ENCODE measurements around the gene GPR153. TPM values are rescaled to one million over a fixed set of nuclear protein-coding genes. Genes with fewer than 3 reads are reported as not detected.
A peak's percentile ranks its signal among the peaks of the same experiment; 100 is the strongest.

GPR153 gene
- 5.2 and 6.6 TPM in 2 replicates for polyA plus RNA-seq (2012; rRNA removed)
- polyA plus RNA-seq (2012; cell fraction: cytosol; rRNA removed), result 2.3 and 4.2 TPM in 2 replicates
- polyA plus RNA-seq (2012; cell fraction: nucleus; rRNA removed), result 13.1 and 18.0 TPM in 2 replicates

DNA sequence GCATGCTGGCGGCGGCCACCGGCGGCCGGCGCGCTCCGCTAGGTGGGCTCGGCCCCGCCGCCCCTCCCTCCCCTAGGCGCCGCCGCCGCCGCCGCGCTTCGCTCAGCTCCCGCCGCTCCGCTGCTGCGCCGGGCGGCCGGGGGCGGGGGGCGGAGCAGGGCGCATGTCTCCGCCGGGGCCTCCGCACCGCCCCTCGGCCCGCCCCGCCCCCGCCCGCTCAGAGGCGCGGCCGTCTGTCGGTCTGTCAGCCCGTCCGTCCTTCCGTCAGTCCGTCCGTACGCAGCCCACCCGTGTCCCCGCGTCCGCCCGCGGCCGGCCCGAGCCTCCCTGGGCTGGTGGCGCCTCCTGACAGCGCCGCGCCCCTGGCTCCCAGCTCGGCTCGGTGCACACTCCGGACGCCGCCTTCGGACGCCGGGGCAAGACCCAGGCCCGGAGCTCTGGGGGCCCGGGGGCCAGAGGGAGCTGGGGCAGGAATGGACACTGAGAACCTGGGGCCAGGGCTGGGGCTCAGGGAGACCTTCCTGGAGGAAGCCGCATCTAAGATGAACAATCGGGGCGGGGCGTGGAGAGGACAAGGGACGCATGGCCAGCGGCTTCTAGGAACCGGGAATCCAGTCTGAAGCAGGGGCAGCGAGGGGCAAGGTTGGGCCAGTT lies at the start of gene GPR153:
TSS of gene GPR153 (minus strand) at position 138 of the 654 bp plus-strand sequence. CDS start 6,193 bp downstream, outside the sequence.
- no peak within 1 kb of the TSS for H3K9ac ChIP-seq
- H3K4me1 ChIP-seq (ENCODE audit: control insufficient read depth in 1 of 2, insufficient read depth in 2 of 2, low read depth in 1 of 2, low read length in 1 of 2), result peaks cover 0 to 27% of the 10 kb centered on the region in 2 experiments; a peak in 1 of 4 replicates
- DNase-seq, result peak; percentile 90
- peak within 1 kb of the TSS; percentile 57 to 63 for H3K4me3 ChIP-seq (ENCODE audit: low read depth in 2 of 2, low read length in 1 of 2)
- H3K4me2 ChIP-seq, result peak within 1 kb of the TSS; percentile 81; the same call in 1 of the 2 replicates
- no peaks in the 10 kb centered on the region for H3K36me3 ChIP-seq (replicated peaks in 1 of 2; ENCODE audit: control insufficient read depth in 1 of 2, insufficient read depth in 2 of 2, low read length in 1 of 2)
- CTCF ChIA-PET, result interaction anchor here (1.0 to 1.3 kb wide), 5 partner anchors 14 to 180 kb away, joined by 4 read pairs; no protein-coding TSS in a partner anchor
- no peaks in the 10 kb centered on the region for H3K27me3 ChIP-seq (ENCODE audit: insufficient read depth)
- H3K9me2 ChIP-seq, result no peaks in the 10 kb centered on the region
- TF ChIP-seq, protein P1, sequence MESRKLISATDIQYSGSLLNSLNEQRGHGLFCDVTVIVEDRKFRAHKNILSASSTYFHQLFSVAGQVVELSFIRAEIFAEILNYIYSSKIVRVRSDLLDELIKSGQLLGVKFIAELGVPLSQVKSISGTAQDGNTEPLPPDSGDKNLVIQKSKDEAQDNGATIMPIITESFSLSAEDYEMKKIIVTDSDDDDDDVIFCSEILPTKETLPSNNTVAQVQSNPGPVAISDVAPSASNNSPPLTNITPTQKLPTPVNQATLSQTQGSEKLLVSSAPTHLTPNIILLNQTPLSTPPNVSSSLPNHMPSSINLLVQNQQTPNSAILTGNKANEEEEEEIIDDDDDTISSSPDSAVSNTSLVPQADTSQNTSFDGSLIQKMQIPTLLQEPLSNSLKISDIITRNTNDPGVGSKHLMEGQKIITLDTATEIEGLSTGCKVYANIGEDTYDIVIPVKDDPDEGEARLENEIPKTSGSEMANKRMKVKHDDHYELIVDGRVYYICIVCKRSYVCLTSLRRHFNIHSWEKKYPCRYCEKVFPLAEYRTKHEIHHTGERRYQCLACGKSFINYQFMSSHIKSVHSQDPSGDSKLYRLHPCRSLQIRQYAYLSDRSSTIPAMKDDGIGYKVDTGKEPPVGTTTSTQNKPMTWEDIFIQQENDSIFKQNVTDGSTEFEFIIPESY (IDR thresholded peaks at IDR 0.05; ENCODE audit: borderline replicate concordance, low read depth), result no peak
- peak; percentile 37; the same call in 1 of the 2 replicates for TF ChIP-seq NRF1 (IDR thresholded peaks at IDR 0.05; ENCODE audit: low read depth, low read length)
- TF ChIP-seq, protein P2, sequence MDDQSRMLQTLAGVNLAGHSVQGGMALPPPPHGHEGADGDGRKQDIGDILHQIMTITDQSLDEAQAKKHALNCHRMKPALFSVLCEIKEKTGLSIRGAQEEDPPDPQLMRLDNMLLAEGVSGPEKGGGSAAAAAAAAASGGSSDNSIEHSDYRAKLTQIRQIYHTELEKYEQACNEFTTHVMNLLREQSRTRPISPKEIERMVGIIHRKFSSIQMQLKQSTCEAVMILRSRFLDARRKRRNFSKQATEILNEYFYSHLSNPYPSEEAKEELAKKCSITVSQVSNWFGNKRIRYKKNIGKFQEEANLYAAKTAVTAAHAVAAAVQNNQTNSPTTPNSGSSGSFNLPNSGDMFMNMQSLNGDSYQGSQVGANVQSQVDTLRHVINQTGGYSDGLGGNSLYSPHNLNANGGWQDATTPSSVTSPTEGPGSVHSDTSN (IDR thresholded peaks at IDR 0.05), result 0 out of 2 replicates have a peak, but pooled peaks have one; percentile 15
- no peak for TF ChIP-seq POLR2AphosphoS5 (IDR thresholded peaks at IDR 0.05; ENCODE audit: low read depth, low read length)
- H4K20me1 ChIP-seq (ENCODE audit: insufficient read depth), result no peaks in the 10 kb centered on the region
- H3K79me2 ChIP-seq (ENCODE audit: insufficient read depth), result no peaks in the 10 kb centered on the region
- no peaks in the 10 kb centered on the region for H3K9me3 ChIP-seq
- H2AFZ ChIP-seq (ENCODE audit: low read depth), result peak within 1 kb of the TSS; percentile 70; the same call in 1 of the 2 replicates
- H3F3A ChIP-seq (replicated peaks; ENCODE audit: insufficient read depth), result no peaks in the 10 kb centered on the region
- peak within 1 kb of the TSS in 1 of 2 experiments; percentile 58; a peak in 1 of 4 replicates for H3K27ac ChIP-seq (ENCODE audit: low read depth in 2 of 2, low read length in 1 of 2)
- POLR2A ChIA-PET, result interaction anchor here (1.0 kb wide), 1 partner anchor 10 kb away, joined by 3 read pairs; no protein-coding TSS in a partner anchor
- WGBS (ENCODE audit: low lambda C conversion rate), result 7% methylated on average over 13 of the region's 78 CpGs

DNA sequence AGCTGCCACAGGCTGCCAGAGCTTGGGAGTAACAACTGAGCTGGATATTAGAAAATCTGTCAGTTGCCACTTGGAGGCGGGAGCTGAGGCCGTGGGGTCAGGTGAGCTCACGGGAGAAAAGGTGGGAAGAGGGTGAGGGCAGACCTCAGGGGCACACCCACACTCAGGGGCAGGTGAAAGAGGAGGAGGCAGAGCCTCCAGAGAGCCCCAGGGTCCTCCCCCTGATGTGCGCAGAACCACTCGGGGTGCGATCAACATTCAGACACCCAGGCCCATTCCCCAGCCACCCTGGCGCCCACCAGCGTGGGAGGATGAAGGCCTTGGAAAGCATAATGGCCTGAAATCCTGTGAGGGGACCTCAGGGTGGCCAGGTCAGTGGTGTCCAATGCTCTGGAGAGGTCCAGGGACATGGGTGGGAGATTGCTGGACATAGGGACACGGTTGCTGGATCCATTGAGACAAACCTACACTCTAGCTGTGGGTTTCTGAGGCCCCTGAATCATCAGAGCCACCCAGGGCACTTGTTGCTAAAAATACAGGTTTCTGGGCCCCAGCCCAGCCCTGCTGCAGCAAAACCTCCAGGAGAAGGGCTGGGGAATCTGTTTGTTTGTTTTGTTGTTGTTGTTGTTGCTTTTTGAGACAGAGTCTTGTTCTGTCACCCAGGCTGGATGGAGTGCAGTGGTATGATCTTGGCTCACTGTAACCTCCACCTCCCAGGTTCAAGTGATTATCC lies 49.4 kb upstream of the GPR153 start:
- H2AFZ ChIP-seq (ENCODE audit: low read depth), result no peak overlapping the region
- POLR2A ChIA-PET, result no interaction called here
- CTCF ChIA-PET, result interaction anchor here (0.9 to 1.6 kb wide), 5 partner anchors 11 to 64 kb away, joined by 3 to 5 read pairs (median 3); no protein-coding TSS in a partner anchor

More for the DNA sequence above, 49.4 kb upstream of the GPR153 start:
- Histone ChIP-seq H3K9me2 (no peaks in the 10 kb centered on the region), H3K4me2 (no peak overlapping the region), H3K36me3 (replicated peaks in 1 of 2; ENCODE audit: control insufficient read depth in 1 of 2, insufficient read depth in 2 of 2, low read length in 1 of 2) (peaks cover 0 to 6% of the 10 kb centered on the region in 2 experiments), H3F3A (replicated peaks; ENCODE audit: insufficient read depth) (no peaks in the 10 kb centered on the region), H3K27me3 (ENCODE audit: insufficient read depth) (no peaks in the 10 kb centered on the region), H3K4me3 (ENCODE audit: low read depth in 2 of 2, low read length in 1 of 2) (no peak overlapping the region), H3K27ac (ENCODE audit: low read depth in 2 of 2, low read length in 1 of 2) (no peak overlapping the region), H3K9ac (no peak overlapping the region), H4K20me1 (ENCODE audit: insufficient read depth) (no peaks in the 10 kb centered on the region), H3K79me2 (ENCODE audit: insufficient read depth) (no peaks in the 10 kb centered on the region), H3K4me1 (ENCODE audit: control insufficient read depth in 1 of 2, insufficient read depth in 2 of 2, low read depth in 1 of 2, low read length in 1 of 2) (peaks cover 0 to 9% of the 10 kb centered on the region in 2 experiments; a peak in 1 of 4 replicates), H3K9me3 (no peaks in the 10 kb centered on the region)
- DNase-seq, result no peak
- no peak for TF ChIP-seq TAF1 (IDR thresholded peaks at IDR 0.05; ENCODE audit: borderline replicate concordance, low read depth, low read length)
- TF ChIP-seq TCF12 (IDR thresholded peaks at IDR 0.05), result no peak
- TF ChIP-seq RCOR1 (IDR thresholded peaks at IDR 0.05; ENCODE audit: low read length), result no peak
- TF ChIP-seq RXRA (IDR thresholded peaks at IDR 0.05; ENCODE audit: borderline replicate concordance, low read depth), result no peak
- TF ChIP-seq, protein P3, sequence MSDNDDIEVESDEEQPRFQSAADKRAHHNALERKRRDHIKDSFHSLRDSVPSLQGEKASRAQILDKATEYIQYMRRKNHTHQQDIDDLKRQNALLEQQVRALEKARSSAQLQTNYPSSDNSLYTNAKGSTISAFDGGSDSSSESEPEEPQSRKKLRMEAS (IDR thresholded peaks at IDR 0.05; ENCODE audit: low read depth), result no peak
- no peak for TF ChIP-seq RAD21 (IDR thresholded peaks at IDR 0.05; ENCODE audit: low read length)
- 100% methylated on average over 6 of the region's 9 CpGs for WGBS (ENCODE audit: low lambda C conversion rate)

All from SK-N-SH (cell line).